ENCODE data around the gene SUSD4.

DNA sequence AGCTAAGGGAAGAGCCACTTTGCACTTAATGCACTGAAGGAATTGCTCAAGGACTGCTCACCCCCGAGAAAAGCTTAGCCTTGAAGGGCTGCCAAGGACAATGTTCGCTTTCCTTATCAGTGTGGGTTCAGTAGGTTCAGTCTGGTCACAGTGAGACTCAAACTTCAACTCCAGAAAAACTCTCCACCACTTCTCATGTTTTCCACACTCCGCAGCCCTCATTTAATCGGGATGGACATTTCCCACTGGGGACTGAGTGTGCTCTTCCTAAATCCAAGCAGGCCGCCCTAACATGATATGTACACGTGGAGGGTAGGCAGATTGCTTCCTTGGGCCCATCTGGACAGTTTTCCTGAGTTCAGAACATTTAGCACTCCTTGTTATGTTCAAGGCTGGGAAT lies 19.5 kb downstream of the SUSD4 start:
- TF ChIP-seq, protein P1, sequence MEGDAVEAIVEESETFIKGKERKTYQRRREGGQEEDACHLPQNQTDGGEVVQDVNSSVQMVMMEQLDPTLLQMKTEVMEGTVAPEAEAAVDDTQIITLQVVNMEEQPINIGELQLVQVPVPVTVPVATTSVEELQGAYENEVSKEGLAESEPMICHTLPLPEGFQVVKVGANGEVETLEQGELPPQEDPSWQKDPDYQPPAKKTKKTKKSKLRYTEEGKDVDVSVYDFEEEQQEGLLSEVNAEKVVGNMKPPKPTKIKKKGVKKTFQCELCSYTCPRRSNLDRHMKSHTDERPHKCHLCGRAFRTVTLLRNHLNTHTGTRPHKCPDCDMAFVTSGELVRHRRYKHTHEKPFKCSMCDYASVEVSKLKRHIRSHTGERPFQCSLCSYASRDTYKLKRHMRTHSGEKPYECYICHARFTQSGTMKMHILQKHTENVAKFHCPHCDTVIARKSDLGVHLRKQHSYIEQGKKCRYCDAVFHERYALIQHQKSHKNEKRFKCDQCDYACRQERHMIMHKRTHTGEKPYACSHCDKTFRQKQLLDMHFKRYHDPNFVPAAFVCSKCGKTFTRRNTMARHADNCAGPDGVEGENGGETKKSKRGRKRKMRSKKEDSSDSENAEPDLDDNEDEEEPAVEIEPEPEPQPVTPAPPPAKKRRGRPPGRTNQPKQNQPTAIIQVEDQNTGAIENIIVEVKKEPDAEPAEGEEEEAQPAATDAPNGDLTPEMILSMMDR (IDR thresholded peaks at IDR 0.05), result no peak
- TF ChIP-seq POLR2A (IDR thresholded peaks at IDR 0.05; ENCODE audit: low read depth), result no peak
- TF ChIP-seq EP300 (IDR thresholded peaks at IDR 0.05), result no peak
- TF ChIP-seq POLR2AphosphoS5 (IDR thresholded peaks at IDR 0.05), result no peak
